Stimulated activated CD4-positive, alpha-beta T cell treated with anti-CD3 and anti-CD28 coated beads, Interleukin-1b, Interleukin-23, amount 100 ng/mL, for 48 hours (primary cell): ENCODE results near the gene NUDT5.
"Not testable (repeated sequence)": the region's sequence is repeated elsewhere in the genome, so short reads cannot be mapped to it uniquely, and the experiment has no call there.

Experiments
- DNase-seq: peaks from one replicate; pipeline ENCODE4 v3.0.0-alpha.2; 2020

The NUDT5 gene

DNA sequence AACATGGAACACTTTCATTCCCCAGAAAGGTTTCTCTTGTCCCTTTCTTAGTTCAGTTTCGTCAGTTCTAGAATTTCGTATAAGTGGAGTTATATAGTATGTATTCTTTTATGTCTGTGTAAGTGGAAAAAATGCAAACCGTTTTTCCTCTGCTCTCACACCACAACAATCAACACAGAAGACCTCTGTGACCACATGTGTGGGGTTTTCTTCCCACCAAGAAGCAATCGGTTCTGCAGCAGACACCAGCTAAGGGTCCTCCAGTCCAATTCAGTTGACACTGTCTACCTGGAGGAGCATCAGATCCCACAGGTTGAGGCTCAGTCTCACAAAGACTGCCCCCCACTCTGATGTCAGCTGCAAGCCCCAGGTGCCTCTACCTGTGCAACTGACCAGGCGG is 6.5 kb upstream of the NUDT5 start:
- no peak for DNase-seq

DNA sequence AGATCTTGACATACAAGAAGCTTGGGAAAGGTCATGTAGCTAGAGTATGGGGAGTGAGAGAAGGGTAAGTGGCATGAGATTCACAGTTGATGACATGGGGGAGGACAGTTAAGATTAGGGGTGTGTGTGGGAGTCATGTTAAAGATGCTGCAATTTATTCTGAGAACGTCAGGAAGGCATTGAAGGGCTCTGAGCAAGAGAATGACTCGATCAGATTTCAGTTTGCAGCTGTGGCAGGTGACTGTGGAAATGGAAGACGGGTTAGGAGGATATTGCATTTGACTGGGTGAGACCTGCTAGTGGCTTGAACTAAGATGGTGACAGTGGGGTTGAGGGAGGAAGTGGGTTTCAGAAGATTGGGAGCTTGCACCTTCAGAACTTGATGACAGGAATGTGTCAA is 5.9 kb upstream of the NUDT5 start:
- DNase-seq, result peak; percentile 30

DNA sequence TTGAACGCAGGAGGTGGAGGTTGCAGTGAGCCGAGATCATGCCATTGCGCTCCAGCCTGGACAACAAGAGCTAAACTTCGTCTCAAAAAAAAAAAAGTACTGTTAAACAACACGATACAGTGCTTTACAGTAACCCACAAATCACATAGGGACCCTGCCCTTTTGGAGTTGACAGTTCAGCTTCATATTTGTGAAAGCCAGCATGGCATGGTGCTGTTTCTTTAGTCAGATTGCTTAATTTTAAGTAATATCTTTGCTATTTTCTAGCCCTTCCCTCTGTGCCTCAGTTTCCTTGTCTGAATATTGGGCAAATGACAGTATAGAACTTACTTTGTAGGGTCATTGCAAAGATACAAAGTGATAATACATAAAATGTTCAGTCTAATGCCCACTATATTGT is 5.2 kb upstream of the NUDT5 start:
- DNase-seq, result no peak

DNA sequence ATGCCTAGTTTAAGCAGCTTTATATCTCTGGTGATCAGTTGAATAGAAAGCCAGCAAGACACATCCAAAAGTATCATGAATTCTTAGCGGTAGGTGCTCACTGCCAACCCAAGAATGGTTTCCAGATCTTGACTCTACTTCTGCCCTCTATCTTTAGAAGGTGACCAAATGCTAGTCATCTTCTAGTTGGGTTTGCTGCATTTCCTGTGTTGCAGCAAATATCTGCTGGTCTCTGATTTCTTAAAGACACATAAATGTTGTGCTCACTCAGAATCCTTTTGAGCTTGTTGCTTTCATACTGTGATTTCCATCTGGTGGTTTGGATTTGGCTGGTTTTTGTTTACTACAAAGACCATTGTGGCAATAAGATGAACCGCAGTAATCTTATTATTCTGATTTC is 2.5 kb upstream of the NUDT5 start:
- DNase-seq, result no peak

DNA sequence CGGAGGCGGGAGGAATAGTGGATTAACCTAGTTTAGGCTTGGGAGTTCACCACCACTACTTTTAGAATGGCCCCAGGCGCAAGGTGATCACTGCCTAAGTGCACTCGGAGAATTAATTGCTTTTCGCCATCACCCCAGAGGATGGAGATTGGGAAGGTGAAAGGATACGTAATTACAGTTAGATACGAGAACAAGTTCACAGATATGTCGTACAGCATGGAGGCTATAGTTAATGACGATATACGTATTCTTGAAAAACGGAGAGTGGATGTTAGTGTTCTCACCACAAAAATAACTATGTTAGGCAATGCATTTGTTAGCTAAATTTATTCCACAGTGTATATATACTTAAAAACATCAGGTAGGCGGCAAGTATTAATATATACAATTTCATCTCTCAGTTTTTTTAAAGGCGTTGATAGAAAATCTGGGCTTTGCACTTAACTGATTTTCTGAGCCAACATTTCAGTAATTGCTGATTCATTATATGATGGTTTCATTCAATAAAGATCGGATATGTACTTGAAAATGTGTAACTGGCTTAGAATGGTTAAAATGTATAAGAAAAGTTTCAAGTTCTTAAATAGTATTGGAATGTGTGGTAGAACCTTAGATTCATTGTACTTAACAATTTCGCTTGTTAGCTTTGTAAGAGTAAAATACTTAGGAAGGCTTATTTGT is 980 bp upstream of the NUDT5 start:
- DNase-seq, result no peak

DNA sequence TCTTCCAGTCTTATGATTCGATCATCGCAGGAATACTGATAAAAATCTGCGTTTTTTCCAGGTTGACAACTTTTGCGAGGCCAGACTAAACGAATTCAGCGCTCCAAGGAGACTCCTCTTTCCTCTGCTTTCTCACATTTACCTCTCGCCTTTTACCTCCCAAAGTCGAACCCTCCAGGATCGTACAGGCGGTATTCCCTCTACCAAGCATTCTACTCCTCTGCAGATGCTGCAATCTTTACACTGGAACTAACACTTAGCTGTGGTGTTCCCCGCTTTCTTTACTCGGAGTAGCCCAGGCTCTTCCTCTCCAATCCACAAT is 449 bp downstream of the NUDT5 start:
- DNase-seq, result no peak

DNA sequence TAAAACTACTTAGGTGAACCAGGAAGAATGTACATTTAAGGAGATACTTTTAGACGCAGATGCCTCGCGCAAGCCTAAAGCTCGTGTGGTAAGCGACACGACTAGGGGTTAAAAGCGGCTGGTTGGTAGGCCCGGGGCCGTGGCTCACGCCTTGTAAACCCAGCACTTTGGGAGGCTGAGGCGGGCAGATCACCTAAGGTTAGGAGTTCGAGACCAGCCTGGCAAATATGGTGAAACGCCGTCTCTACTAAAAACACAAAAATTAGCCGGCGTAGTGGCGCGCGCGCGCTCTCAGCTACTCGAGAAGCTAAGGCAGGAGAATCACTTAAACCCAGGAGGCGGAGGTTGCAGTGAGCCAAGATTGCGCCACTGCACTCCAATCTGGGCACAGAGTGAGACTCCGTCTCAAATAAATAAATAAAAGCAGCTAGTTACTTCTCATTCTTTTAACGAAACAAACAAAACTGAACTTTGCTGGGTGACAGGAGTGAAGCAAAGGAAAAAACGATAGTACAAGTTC is 879 bp downstream of the NUDT5 start:
- peak; percentile 44 for DNase-seq

DNA sequence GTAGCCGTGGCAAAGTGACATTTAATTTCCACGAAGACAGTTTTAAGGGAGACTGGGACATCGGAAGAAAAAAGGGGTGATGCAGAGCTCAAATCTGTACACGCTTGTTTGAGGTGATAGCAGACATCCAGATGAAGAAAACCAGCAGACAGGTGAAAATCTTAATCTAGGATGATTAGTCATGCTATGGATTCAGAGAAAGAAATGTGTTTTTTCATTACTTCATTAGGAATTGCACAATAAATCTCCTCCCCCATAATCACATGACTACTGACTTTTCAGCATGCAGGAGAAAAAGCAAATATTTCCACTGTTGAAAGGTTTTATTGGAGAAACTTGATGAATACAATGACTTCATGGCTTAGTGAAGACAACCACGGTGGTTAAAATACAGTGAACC is 2.5 kb downstream of the NUDT5 start:
- DNase-seq, result no peak

DNA sequence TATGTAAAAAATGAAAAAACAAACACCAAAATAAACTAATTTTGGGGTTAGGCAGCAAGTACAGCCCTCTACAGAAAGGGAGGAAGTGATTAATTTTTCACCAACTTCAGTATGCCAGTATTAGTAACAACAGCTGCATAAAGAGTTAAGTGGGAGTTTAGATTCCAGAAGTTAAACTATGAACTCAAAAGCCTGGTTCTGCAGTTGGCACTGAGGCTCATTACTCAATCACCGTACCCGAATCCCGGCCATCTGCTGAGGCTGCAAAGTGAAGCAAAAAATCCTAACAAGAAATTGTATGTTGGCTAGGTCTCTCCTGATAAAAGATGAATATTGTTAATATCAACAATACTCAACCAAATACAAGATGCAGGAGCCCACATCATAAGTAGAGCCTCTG is 4.0 kb downstream of the NUDT5 start:
- DNase-seq, result no peak

DNA sequence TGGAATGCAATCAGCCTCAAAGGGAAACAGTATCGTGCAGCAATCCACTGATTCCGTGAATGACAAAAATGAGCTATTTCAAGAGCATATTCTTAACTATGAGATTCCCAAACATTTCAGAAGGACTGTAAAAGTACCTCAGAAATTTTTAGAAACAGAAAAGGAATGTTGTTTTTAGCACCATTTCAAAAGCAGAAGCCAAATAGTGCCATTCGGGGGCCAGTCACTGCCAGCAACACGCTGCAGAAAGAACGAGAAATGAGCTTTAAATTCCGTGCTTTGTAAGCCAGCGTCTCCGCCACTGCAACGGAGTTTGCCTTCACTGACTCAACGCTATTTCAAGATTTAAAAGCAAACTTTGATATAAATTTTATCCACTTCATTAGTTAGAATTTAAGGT is 6.3 kb downstream of the NUDT5 start:
- DNase-seq, result no peak

DNA sequence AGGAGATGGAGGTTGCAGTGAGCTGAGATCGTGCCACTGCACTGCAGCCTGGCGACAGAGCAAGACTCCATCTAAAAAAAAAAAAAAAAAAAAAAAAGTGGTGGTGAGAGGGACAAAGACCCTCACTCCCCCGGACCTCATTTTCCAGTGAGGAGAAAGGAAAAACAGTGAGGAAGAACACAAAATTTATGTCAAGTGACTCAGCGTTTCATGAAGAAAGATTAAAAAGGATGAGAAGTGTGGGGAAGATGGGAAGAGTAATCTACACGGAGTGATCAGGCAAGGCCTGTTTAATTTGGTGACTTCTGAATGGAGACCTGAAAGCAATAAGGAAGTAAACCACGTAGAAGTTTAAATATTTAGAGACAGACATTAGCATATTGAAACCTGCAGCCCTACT is 7.0 kb downstream of the NUDT5 start:
- DNase-seq, result no peak

DNA sequence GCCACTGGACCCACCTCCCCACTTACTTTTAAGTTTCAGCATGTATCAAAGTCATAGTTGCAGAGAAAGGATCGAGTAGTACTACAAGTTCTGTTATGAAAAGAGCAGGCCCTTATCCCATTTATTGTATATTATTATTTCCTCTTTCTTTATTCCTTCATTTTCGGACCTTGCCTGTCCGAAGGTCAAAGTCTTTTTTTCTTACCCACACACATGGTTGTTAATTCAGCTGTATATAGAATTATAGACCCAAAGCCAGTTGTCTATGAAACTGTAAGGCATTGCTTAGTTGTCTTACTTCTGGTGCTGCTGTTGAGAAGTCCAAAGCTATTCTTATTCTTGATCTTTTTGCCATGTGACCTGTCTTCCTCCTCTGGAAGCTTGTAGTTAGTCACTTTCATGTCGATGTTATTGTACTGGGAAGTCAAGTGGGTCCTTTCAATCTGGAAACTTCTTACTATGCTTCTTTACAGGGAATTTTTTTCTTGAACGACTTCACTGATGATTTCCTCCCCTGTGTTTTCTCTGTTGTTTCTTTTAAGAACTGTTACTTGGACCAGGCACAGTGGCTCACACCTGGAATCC is 8.3 kb downstream of the NUDT5 start:
- no peak for DNase-seq

DNA sequence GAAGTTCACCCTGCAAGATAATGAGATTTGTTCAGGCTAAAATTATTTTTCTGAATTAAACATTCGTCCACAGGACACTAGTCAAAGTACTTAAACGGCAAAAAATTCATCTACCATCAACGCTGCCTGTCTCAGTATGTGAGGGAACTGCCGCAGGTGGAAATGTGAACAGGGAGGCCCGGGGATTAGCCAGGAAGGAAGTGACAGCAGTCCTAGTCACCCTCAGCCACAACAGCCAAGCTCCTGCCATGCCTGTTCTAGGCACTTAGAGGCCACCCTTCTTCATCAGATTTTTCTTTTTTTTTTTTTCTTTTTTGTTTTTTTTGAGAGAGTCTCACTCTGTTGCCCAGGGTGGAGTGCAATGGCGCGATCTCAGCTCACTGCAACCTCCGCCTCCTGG is 9.4 kb downstream of the NUDT5 start:
- DNase-seq, result peak; percentile 38

DNA sequence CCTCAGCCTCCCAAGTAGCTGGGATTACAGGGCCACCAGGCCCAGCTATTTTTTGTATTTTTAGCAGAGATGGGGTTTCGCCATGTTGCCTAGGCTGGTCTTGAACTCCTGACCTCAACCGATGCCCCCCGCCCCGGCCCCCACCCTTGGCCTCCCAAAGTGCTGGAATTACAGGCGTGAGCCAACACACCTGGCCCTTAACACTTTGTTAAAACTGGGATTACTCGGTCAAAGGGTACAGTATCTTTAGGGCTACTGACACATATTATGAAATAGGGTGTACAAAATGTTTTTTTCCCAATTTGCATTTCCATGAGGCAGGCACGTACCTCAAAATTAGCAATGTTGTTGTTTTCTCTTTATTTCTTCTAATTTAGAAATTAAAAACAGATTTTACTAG is 11.5 kb downstream of the NUDT5 start:
- no peak for DNase-seq

DNA sequence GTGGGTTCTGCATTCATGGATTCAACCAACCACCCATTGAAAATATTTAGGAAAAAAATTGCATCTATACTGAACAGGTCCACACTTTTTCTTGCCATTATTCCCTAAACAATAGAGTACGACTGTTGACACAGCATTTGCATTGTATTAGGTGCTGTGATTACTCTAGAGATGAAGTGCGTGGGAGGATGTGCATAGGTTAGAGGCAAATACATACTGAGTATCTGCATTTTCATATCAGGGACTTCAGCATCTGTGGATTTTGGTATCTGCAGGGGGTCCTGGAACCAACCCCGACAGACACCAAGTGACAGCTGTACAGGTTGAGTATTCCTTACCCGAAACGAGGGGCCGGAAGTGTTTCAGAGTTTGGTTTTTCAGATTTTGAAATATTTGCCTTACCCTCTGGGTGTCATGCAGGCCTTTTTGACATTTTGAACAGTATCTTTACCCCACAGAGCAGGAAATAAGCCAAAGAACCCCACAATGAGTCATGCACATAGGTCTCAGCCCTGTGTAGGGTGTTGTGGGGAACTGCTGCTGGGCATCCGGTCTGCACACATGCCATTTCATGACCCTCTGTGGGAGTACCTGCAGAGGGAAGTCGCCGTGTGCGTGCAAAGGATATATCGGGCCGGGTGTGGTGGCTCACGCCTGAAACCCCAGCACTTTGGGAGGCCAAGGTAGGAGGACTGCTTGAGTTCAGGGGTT is 14.5 kb downstream of the NUDT5 start:
- peak; percentile 79 for DNase-seq

DNA sequence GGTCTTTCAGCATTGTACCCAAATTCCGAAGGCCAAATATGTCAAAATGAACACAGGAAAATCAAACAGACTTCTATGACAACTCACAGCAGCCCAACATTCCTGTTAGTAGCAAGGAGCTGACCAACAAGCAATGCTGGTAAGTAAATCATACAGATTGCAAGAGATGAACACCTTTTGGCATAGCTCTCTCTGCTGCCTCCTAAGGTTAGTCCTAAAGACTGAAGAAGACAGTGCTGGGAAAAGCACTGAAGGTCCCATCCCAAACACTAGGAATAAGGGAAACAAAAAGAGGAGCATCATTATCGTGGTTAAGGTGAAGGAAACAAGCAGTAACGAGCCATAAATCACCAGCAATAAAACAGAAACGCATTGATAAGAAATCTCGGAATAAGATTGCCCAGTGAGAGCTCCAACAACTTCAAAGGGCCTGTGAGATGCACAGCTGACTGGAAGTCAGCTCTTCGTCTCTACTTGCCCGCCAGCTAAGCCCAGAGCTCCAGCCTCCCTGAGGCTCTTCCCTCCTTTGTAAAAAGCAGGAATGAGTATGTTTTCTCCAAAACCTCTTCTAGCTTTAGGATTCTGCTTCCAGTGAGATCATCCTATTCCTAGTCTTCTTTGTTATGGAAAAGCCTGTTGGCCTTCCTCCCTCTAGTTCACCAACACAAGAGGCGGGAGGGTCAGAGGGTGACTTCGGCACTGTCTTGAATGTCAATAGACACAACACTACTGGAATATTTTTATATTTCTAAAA is 15.3 kb downstream of the NUDT5 start:
- DNase-seq, result no peak

DNA sequence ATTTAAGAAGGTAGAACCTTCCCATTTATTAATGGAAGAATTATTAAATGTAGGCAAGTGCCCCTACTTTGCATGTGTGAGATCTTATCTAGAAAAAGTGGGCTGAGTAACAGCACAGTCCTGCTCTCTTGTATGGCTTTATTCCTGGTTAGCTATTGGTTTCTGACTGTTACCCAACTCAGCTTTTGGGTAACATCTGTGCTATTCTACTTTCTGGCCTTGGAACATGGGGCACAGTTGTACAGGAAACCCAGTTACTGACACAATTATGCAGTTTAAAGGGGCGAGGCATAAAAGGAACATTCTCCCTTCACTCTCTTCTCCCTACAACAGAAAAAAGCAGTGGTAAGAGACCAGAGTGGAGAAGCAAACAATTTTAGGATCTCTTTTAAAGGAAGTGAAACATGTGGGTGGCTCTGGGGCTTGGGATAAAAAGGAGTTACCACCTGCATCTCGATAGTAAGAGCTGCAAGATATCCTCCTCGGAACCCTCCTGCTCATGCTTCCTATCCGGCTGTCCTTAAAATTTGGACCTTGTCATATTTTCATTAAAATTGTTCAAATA is 16.0 kb downstream of the NUDT5 start:
- DNase-seq, result no peak

DNA sequence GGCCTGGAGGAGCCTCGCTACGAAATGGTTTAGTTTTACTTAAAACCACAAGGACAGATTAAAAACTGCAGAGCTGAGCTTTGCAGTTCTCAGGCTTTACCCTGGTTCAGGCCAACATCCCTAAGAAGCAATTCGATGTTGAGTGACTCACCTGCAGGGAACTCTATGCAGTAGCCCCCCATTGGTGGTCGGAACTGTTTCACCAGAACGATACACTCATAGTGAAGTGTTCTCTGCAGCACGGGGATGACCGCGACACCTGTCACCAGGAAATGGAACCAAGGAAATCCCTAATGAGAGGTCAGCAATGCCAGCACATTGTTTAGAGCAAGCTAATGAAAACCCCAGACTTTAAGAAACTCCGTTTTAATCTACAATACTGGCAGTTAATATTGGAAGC is 18.0 kb downstream of the NUDT5 start:
- DNase-seq, result peak; percentile 48

DNA sequence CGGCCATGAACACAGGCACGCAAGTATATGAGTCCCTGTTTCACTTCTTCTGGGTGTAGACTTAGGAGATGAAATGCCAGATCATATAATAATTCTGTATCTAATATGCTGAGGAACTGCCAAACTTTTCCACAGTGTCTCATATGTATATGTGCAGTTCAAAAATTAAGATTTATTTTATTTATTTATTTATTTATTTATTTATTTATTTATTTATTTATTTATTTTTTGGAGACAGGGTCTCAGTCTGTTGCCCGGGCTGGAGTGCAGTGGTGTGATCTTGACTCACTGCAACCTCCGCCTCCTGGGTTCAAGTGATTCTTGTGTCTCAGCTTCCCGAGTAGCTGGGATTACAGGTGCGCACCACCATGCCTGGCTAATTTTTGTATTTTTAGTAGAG is 24.2 kb downstream of the NUDT5 start:
- not testable (repeated sequence) for DNase-seq

DNA sequence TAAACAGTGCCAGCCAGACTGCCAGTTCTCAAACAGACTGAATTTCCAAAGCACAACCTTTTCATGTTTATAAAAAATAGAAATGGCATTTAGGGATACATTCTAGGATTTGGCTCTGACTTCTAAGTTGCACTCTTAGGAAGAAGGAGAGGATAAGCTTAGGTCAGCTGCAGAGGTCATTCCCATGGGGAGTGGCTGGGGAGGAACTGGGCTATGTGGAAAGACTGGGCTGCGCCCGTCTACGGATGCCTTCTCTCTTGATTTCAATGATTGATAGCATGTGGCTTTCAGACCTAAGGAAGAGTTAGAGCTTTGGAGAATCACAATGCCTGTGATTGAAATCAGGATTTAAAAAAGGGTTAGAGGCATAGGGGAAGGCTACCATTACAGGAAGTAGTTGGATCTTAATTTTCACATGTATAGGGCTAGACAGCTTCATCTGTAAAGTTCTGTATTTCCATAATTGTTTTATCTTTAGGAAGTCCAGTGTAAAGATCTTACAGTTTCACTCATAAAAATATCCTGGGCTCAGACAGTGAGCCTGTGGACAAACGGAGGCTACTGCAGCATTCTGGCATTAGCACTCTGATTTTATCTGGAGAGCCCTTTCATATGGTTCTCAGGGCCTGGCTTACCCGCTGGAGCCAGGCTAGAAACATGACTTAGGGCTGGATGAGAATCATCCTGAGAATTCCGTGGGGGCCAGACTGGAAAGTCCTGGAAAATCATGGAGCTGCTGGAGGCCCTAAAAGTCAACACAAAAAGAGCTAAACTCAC is 29.5 kb downstream of the NUDT5 start:
- no peak for DNase-seq

DNA sequence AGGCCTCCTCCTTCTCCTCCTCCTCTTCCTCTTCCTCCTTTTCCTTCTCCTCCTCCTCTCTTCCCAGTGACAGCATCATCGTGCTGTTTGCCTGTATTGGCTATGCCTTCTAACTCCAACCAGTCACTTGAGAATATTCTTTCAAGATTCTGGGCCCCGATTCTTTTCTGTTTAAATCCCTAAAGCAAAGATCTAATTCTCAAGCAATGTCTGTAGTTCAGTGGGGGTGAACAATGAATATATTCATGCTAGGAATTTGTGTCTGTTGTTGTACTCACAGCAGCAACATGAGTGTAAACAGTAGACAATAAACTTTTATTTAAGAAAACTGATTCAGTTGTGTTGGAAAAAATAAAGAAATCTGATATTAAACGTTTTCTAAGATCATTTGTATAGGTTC is 30.7 kb downstream of the NUDT5 start:
- no peak for DNase-seq

DNA sequence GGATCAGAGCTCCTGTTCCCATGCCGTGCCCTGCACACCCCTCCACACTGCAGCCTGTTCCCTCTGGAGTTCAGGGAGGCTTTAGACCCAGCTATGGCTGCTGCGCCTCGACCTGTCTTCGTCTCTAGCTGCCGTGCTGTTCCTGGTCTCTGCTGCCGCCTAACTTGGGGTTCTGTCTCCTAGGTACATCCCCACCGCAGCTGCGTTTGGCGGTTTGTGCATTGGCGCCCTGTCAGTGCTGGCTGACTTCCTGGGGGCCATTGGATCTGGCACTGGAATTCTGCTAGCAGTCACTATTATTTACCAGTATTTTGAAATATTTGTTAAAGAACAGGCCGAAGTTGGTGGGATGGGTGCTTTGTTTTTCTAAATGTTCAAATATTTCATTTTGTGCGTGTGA is 31.6 kb downstream of the NUDT5 start:
- DNase-seq, result no peak

DNA sequence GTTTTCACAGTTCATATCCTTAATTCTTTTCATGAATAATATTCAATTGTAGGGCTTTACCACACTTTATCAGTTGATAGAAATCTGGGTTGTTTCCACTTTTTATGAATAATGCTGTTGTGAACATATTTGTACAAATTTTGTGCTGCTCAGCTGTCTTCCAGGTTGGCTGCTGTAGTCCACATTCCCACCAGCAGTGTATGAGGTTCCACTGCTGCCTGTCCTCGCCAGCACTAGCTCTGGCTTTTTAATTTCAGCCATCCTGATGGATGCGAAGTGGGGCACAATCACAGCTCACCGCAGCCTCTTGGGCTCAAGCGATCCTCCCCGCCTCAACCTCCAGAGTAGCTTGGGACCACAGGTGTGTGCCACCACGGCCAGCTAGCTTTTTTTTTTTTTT is 32.8 kb downstream of the NUDT5 start:
- DNase-seq, result no peak
